IMR-90 (cell line): ENCODE data around the gene KRR1. TPM values are rescaled to one million over a fixed set of nuclear protein-coding genes. Genes with fewer than 3 reads are reported as not detected.

Experiments used
- ATAC-seq: fragments of 200-7000 bp; cut with Tn5 transposase; 2 replicates; pipeline ENCODE4 v1.9.1; 2020; ENCODE audit warnings: low read depth, mild to moderate bottlenecking, moderate library complexity
- BruUV-seq: library from RNA; stranded (reverse); fragments of 400-500 nt; replicated peaks from 2 replicates; lab custom pipeline; 2021; lab: Mats Ljungman, UMichigan
- CTCF ChIA-PET: fragments of 300-600 bp; formaldehyde crosslinking; extraction: SDS; loops from one replicate; lab custom pipeline; 2021; ENCODE audit warnings: antibody characterized with exemption; lab: Yijun Ruan, JAX
- POLR2A ChIA-PET: fragments of 300-600 bp; sonication (Branson Sonifier 250); formaldehyde crosslinking; loops from one replicate; lab custom pipeline; 2022; ENCODE audit warnings: antibody characterized with exemption; ENCODE audit not compliant: unreplicated experiment; lab: Charles Lee
- DNase-seq: peaks from one replicate; pipeline ENCODE4 v3.0.0; 2013
- H2AFZ ChIP-seq: replicated peaks from 2 replicates; pipeline ENCODE3; 2013; ENCODE audit warnings: low read length, mild to moderate bottlenecking; ENCODE audit not compliant: poor library complexity
- H2AK5ac ChIP-seq: 2 replicates; pipeline ENCODE4 v1.6.1; 2013; ENCODE audit warnings: low read depth, low read length, inconsistent platforms
- H2AK9ac ChIP-seq: replicated peaks from 2 replicates; pipeline ENCODE3; 2013; ENCODE audit warnings: mild to moderate bottlenecking, low read depth, low read length, moderate library complexity; ENCODE audit not compliant: poor library complexity
- H2BK120ac ChIP-seq: 2 replicates; pipeline ENCODE4 v1.6.1; 2013; ENCODE audit warnings: low read depth, low read length, inconsistent platforms
- H2BK15ac ChIP-seq: 3 replicates; pipeline ENCODE4 v1.6.1; 2013; ENCODE audit warnings: low read depth, low read length, inconsistent platforms
- H2BK20ac ChIP-seq: 2 replicates; pipeline ENCODE4 v1.6.1; 2013; ENCODE audit warnings: low read depth, mild to moderate bottlenecking, inconsistent platforms, low read length, moderate library complexity
- H2BK5ac ChIP-seq: 2 replicates; pipeline ENCODE4 v1.6.1; 2013; ENCODE audit warnings: mild to moderate bottlenecking, low read depth, low read length, inconsistent platforms; ENCODE audit not compliant: poor library complexity, severe bottlenecking
- H3K14ac ChIP-seq: replicated peaks from 2 replicates; pipeline ENCODE4 v1.6.1; 2013; ENCODE audit warnings: low read depth, low read length, inconsistent platforms
- H3K18ac ChIP-seq: 2 replicates; pipeline ENCODE4 v1.6.1; 2013; ENCODE audit warnings: low read depth, low read length, control low read depth
- H3K23ac ChIP-seq: 2 replicates; pipeline ENCODE4 v1.6.1; 2013; ENCODE audit warnings: low read depth, low read length, inconsistent platforms
- H3K27ac ChIP-seq: 2 replicates; pipeline ENCODE4 v1.5.1; 2013; ENCODE audit warnings: mild to moderate bottlenecking, control low read depth, low read length; ENCODE audit not compliant: insufficient read depth
- H3K27me3 ChIP-seq: 2 replicates; pipeline ENCODE4 v1.6.1; 2013; ENCODE audit warnings: low read length; ENCODE audit not compliant: control insufficient read depth, insufficient read depth
- H3K36me3 ChIP-seq: 2 replicates; pipeline ENCODE4 v1.6.1; 2013; ENCODE audit warnings: low read length, mixed read lengths; ENCODE audit not compliant: control insufficient read depth, insufficient read depth
- H3K4ac ChIP-seq: 2 replicates; pipeline ENCODE4 v1.6.1; 2013; ENCODE audit warnings: low read depth, low read length, inconsistent platforms
- H3K4me1 ChIP-seq: 2 replicates; pipeline ENCODE4 v1.6.1; 2013; ENCODE audit warnings: low read length, mixed read lengths; ENCODE audit not compliant: control insufficient read depth, insufficient read depth
- H3K4me2 ChIP-seq: 2 replicates; pipeline ENCODE4 v1.6.1; 2013; ENCODE audit warnings: low read depth, mild to moderate bottlenecking, control low read depth, low read length, moderate library complexity
- H3K4me3 ChIP-seq: 2 replicates; pipeline ENCODE4 v1.5.1; 2013; ENCODE audit warnings: low read depth, mild to moderate bottlenecking, control low read depth, low read length, moderate library complexity; ENCODE audit not compliant: insufficient read depth
- H3K56ac ChIP-seq: 2 replicates; pipeline ENCODE4 v1.6.1; 2013; ENCODE audit warnings: low read length, inconsistent platforms; ENCODE audit not compliant: insufficient read depth; ENCODE audit errors: extremely low read depth
- H3K79me1 ChIP-seq, 2 experiments: 2 replicates each; pipeline ENCODE4 v1.6.1; 2013; ENCODE audit warnings: low read length in 2 of 2, inconsistent platforms in 1 of 2, low read depth in 1 of 2
- H3K9ac ChIP-seq: 2 replicates; pipeline ENCODE4 v1.6.1; 2013; ENCODE audit warnings: low read depth, low read length, control low read depth
- H3K9me1 ChIP-seq: 2 replicates; pipeline ENCODE4 v1.6.1; 2013; ENCODE audit warnings: low read length, inconsistent platforms; ENCODE audit not compliant: insufficient read depth
- H3K9me3 ChIP-seq: 2 replicates; pipeline ENCODE4 v1.6.1; 2013; ENCODE audit warnings: low read length; ENCODE audit not compliant: control insufficient read depth, insufficient read depth
- H4K20me1 ChIP-seq: 2 replicates; pipeline ENCODE4 v1.6.1; 2013; ENCODE audit warnings: low read length, inconsistent platforms; ENCODE audit not compliant: insufficient read depth
- H4K5ac ChIP-seq: 2 replicates; pipeline ENCODE4 v1.6.1; 2013; ENCODE audit warnings: mild to moderate bottlenecking, low read depth, low read length, control low read depth
- H4K8ac ChIP-seq, 2 experiments: 2 replicates each; pipeline ENCODE4 v1.6.1; 2013; ENCODE audit warnings: low read depth in 2 of 2, low read length in 2 of 2, control low read depth in 1 of 2, inconsistent platforms in 1 of 2
- H4K91ac ChIP-seq: 2 replicates; pipeline ENCODE4 v1.6.1; 2013; ENCODE audit warnings: low read depth, low read length, inconsistent platforms; ENCODE audit not compliant: insufficient read depth
- CEBPB ChIP-seq: IDR thresholded peaks from 2 replicates; pipeline ENCODE4 v1.6.1; 2012; ENCODE audit warnings: low read depth, low read length, improper control_type of control experiment
- CHD1 ChIP-seq: IDR thresholded peaks from 2 replicates; pipeline ENCODE4 v1.6.1; 2012; ENCODE audit warnings: low read depth, low read length, improper control_type of control experiment
- FOS ChIP-seq: fragments of 150-350 bp; IDR thresholded peaks from 2 replicates; pipeline ENCODE4 v1.6.1; 2016; ENCODE audit warnings: low read depth, low read length
- MAFK ChIP-seq: IDR thresholded peaks from 2 replicates; pipeline ENCODE4 v1.6.1; 2012; ENCODE audit warnings: low read depth, low read length, improper control_type of control experiment
- MAZ ChIP-seq: IDR thresholded peaks from 2 replicates; pipeline ENCODE4 v1.6.1; 2012; ENCODE audit warnings: low read depth, mild to moderate bottlenecking, low read length, improper control_type of control experiment, moderate library complexity, borderline replicate concordance
- MXI1 ChIP-seq: IDR thresholded peaks from 2 replicates; pipeline ENCODE4 v1.6.1; 2012; ENCODE audit warnings: low read depth, mild to moderate bottlenecking, low read length, moderate library complexity, borderline replicate concordance
- NFE2L2 ChIP-seq: fragments of 150-350 bp; IDR thresholded peaks from 2 replicates; pipeline ENCODE4 v1.6.1; 2016; ENCODE audit warnings: low read depth, mild to moderate bottlenecking, low read length
- POLR2A ChIP-seq: IDR thresholded peaks from 2 replicates; pipeline ENCODE4 v1.6.1; 2012; ENCODE audit warnings: mild to moderate bottlenecking, low read depth, low read length
- RAD21 ChIP-seq: IDR thresholded peaks from 2 replicates; pipeline ENCODE4 v1.6.1; 2012; ENCODE audit warnings: low read length, improper control_type of control experiment
- RCOR1 ChIP-seq: IDR thresholded peaks from 2 replicates; pipeline ENCODE4 v1.6.1; 2012; ENCODE audit warnings: mild to moderate bottlenecking, low read length, improper control_type of control experiment; ENCODE audit not compliant: insufficient replicate concordance
- RFX5 ChIP-seq: IDR thresholded peaks from 2 replicates; pipeline ENCODE4 v1.8.0; 2012; ENCODE audit warnings: low read depth, mild to moderate bottlenecking, low read length, moderate library complexity
- SMC3 ChIP-seq: fragments of 150-350 bp; IDR thresholded peaks from 2 replicates; pipeline ENCODE4 v1.6.1; 2016; ENCODE audit warnings: low read depth, mild to moderate bottlenecking, antibody characterized with exemption, low read length, moderate library complexity
- WGBS, 2 experiments: methylation state at CpG; one replicate each; pipeline versions ENCODE4 v1.1.5 to v1.1.7; 2013; ENCODE audit warnings: missing lambda C conversion rate in 2 of 2; ENCODE audit not compliant: insufficient read length in 1 of 2; ENCODE audit errors: extremely low coverage in 2 of 2; 5-methylcytosine and 5-hydroxymethylcytosine counted together
- dilution Hi-C: fragments of 300-500 bp; cut with HindIII; formaldehyde crosslinking; loops from one replicate; pipeline ENCODE4 v1.14.3; 2018; ENCODE audit warnings: low sequenced_read_pairs; ENCODE audit not compliant: unreplicated experiment
- in situ Hi-C: fragments of 300-500 bp; cut with MboI; formaldehyde crosslinking; loops from 3 replicates; pipeline ENCODE4 v1.14.3; 2019; ENCODE audit warnings: low sequenced_read_pairs, inconsistent platforms, mixed read lengths
- intact Hi-C: fragments of 100-400 bp; cut with micrococcal nuclease; formaldehyde crosslinking; loops from 2 replicates; pipeline ENCODE4 v1.10.0; 2022
- polyA plus RNA-seq, 3 experiments: library from polyadenylated mRNA; depleted of rRNA; stranded (reverse); fragments of >200 nt; gene quantifications; 2 replicates each; pipeline ENCODE4 v1.2.3, GENCODE V29; 2012; ENCODE audit warnings: low replicate concordance in 1 of 3
- total RNA-seq: library from RNA; depleted of rRNA; stranded (reverse); fragments of >200 nt; gene quantifications from 2 replicates; pipeline ENCODE4 v1.2.3, GENCODE V29; 2012
- TF ChIP-seq, protein P1 (sequence below): fragments of 150-350 bp; IDR thresholded peaks from 2 replicates; pipeline ENCODE4 v1.6.1; 2016; ENCODE audit warnings: low read depth, mild to moderate bottlenecking, low read length, moderate library complexity, borderline replicate concordance

KRR1 gene
- total and polyA plus RNA-seq, 2 of the 4 experiments (the other 2 are of a cell fraction) = 18.3 to 31.4 TPM

- WGBS, 2 experiments = no CpG with 5 or more reads among the region's 3 CpGs
- peak overlapping the region; percentile 83 for H3K14ac ChIP-seq
- no peaks in the 10 kb centered on the region for H3K36me3 ChIP-seq
- H3K18ac ChIP-seq = peak overlapping the region; percentile 92
- in situ Hi-C loops = no loop called here
- H2BK15ac ChIP-seq = peak overlapping the region; percentile 87; the same call in 2 of the 3 replicates
- H3K9ac ChIP-seq = peak overlapping the region; percentile 58
- H2BK20ac ChIP-seq = peak overlapping the region; percentile 95
- no peak overlapping the region for H2AK9ac ChIP-seq
- peak overlapping the region; percentile 33 for H3K4me2 ChIP-seq
- intact Hi-C loops = no loop called here
- peak; percentile 27 for DNase-seq
- peak overlapping the region; percentile 90 for H3K4ac ChIP-seq
- no peaks in the 10 kb centered on the region for H4K20me1 ChIP-seq
- H4K91ac ChIP-seq = peak overlapping the region; percentile 78
- no peak overlapping the region for H3K56ac ChIP-seq
- peak overlapping the region; percentile 82; the same call in 1 of the 2 replicates for H3K27ac ChIP-seq
- peak overlapping the region; percentile 60 to 82; a peak in 2 of 4 replicates for H4K8ac ChIP-seq
- peak overlapping the region; percentile 79 for H2AK5ac ChIP-seq
- H2AFZ ChIP-seq = peak overlapping the region; percentile 71
- peak overlapping the region; percentile 87 for H2BK120ac ChIP-seq
- H4K5ac ChIP-seq = peak overlapping the region; percentile 87
- H3K4me3 ChIP-seq = no peak overlapping the region
- TF ChIP-seq MXI1 (no peak), FOS (no peak), NFE2L2 (no peak), CHD1 (no peak), SMC3 (no peak), RCOR1 (no peak), POLR2A (no peak), RFX5 (no peak), MAZ (no peak), MAFK (no peak), CEBPB (no peak), RAD21 (no peak)
- TF ChIP-seq, protein P1, sequence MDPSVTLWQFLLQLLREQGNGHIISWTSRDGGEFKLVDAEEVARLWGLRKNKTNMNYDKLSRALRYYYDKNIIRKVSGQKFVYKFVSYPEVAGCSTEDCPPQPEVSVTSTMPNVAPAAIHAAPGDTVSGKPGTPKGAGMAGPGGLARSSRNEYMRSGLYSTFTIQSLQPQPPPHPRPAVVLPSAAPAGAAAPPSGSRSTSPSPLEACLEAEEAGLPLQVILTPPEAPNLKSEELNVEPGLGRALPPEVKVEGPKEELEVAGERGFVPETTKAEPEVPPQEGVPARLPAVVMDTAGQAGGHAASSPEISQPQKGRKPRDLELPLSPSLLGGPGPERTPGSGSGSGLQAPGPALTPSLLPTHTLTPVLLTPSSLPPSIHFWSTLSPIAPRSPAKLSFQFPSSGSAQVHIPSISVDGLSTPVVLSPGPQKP = no peak
- H3K9me3 ChIP-seq = no peaks in the 10 kb centered on the region
- ChIA-PET POLR2A (no interaction called here), CTCF (interaction anchor here (0.7 kb wide), 1 partner anchor 26 kb away, joined by 3 read pairs; no protein-coding TSS in a partner anchor)
- H2BK5ac ChIP-seq = peak overlapping the region; percentile 87
- H3K79me1 ChIP-seq = no peaks in the 10 kb centered on the region
- ATAC-seq = peak; percentile 53
- peak overlapping the region; percentile 74; the same call in 1 of the 2 replicates for H3K23ac ChIP-seq
- no peaks in the 10 kb centered on the region for H3K27me3 ChIP-seq
- BruUV-seq = no TSS peak
- peaks cover 12% of the 10 kb centered on the region; the same call in 1 of the 2 replicates for H3K9me1 ChIP-seq
- H3K4me1 ChIP-seq = peaks cover 20% of the 10 kb centered on the region
- dilution Hi-C loops = no loop called here
These were observed 42.6 kb upstream of the KRR1 start for GRCh38 chr12:75553836-75554555.
